ENCODE data around the gene SGCD.

DNA sequence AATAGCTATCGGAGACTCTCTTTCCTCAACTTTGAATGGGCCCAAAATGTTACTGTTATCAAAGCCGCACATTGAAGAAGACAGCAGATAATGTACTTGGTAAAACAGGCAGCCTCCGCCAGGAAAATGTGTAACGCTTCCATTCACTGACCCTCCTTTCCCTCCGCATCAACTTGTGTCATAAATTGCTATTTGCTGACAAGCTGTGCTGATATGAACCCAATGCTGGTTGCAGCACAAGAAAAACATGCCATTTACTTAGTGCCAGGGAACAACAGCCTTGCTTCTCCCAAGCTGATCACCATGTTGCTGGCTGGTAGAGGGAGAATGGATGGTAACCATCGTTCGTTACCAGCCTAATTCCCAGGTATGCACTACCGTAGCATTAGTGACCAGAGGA lies 360.6 kb downstream of the SGCD start:
- TF ChIP-seq PATZ1 (CRISPR knock-in tag; IDR thresholded peaks at IDR 0.05; ENCODE audit: borderline replicate concordance) (no peak), ZNF565 (CRISPR knock-in tag; conservative IDR thresholded peaks at IDR 0.05; ENCODE audit: low read depth) (no peak), CSRNP3 (CRISPR knock-in tag; IDR thresholded peaks at IDR 0.05) (no peak), CREB5 (CRISPR knock-in tag; IDR thresholded peaks at IDR 0.05; ENCODE audit: low read depth) (no peak), ZC3H10 (CRISPR knock-in tag; IDR thresholded peaks at IDR 0.05) (no peak), ARNTL (CRISPR knock-in tag; IDR thresholded peaks at IDR 0.05; ENCODE audit: borderline replicate concordance, low read depth) (no peak), TCF4 (CRISPR knock-in tag; IDR thresholded peaks at IDR 0.05; ENCODE audit: borderline replicate concordance) (no peak)
